ENCODE measurements around the gene AOPEP.

DNA sequence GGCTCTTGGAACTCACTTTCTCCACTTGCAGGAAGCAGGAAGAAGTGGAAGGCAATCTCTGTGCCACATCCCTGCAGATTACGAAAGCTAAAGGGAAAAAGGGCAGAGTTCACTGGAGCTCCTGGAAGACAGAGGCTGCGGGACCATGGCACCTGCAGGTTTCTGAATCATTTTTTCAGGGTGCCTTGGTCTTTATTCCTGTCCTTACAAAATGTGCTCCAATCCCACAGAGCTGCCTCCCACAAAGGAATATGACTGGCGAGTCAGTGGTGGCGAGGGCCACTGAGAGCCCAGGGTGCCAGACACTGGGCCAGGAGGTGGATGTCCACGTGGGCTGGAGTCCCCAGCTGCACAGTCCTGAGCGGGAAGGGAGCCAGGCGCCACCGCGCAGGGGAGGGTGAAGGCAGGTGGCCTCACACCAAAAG, 408.0 kb downstream of the AOPEP start:
- TF ChIP-seq, protein P1, sequence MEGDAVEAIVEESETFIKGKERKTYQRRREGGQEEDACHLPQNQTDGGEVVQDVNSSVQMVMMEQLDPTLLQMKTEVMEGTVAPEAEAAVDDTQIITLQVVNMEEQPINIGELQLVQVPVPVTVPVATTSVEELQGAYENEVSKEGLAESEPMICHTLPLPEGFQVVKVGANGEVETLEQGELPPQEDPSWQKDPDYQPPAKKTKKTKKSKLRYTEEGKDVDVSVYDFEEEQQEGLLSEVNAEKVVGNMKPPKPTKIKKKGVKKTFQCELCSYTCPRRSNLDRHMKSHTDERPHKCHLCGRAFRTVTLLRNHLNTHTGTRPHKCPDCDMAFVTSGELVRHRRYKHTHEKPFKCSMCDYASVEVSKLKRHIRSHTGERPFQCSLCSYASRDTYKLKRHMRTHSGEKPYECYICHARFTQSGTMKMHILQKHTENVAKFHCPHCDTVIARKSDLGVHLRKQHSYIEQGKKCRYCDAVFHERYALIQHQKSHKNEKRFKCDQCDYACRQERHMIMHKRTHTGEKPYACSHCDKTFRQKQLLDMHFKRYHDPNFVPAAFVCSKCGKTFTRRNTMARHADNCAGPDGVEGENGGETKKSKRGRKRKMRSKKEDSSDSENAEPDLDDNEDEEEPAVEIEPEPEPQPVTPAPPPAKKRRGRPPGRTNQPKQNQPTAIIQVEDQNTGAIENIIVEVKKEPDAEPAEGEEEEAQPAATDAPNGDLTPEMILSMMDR (IDR thresholded peaks at IDR 0.05; ENCODE audit: low read depth, low read length, poor library complexity, severe bottlenecking) = no peak
- no peak for TF ChIP-seq EZH2phosphoT487 (IDR thresholded peaks at IDR 0.05; ENCODE audit: borderline replicate concordance, low read length)

Data from DOHH2 (cell line).